Prostate gland (tissue), 2 donors: ENCODE data around the gene CDRT4. TPM values are rescaled to one million over a fixed set of nuclear protein-coding genes. Genes with fewer than 3 reads are reported as not detected.

Source experiments
- DNase-seq: peaks from one replicate; pipeline ENCODE4 v3.0.0-alpha.2; 2019; ENCODE audit warnings: low spot score
- H3K27ac ChIP-seq, 2 donors: fragments of 200-600 bp; sonication (generic); 2 replicates each; pipeline ENCODE4 v1.5.1; 2017 to 2019
- H3K27me3 ChIP-seq: fragments of 200-600 bp; sonication (generic); replicated peaks from 2 replicates; pipeline ENCODE4 v1.5.1; 2019; ENCODE audit not compliant: insufficient read depth
- H3K36me3 ChIP-seq, 2 donors: fragments of 200-600 bp; sonication (generic); 1 replicate in 1 of 2; 2 replicates in 1 of 2; pipeline versions ENCODE4 v1.5.1 to v1.8.1; 2017 to 2019
- H3K4me1 ChIP-seq: fragments of 200-600 bp; sonication (generic); replicated peaks from 2 replicates; pipeline ENCODE4 v1.5.1; 2019
- H3K4me3 ChIP-seq, 2 donors: fragments of 200-600 bp; sonication (generic); 2 replicates each; pipeline ENCODE4 v1.5.1; 2017 to 2019
- H3K9me3 ChIP-seq: fragments of 200-600 bp; sonication (generic); 2 replicates; pipeline ENCODE4 v1.5.1; 2017
- POLR2A ChIP-seq: fragments of 450-650 bp; IDR thresholded peaks from one replicate; pipeline ENCODE4 v1.6.1; 2016; ENCODE audit warnings: antibody characterized with exemption, mild to moderate bottlenecking
- POLR2AphosphoS5 ChIP-seq: sonication (generic); formaldehyde crosslinking; IDR thresholded peaks from one replicate; pipeline ENCODE4 v1.6.1; 2017; ENCODE audit warnings: antibody characterized with exemption
- WGBS: methylation state at CpG from one replicate; pipeline ENCODE4 v1.1.5; 2018; 5-methylcytosine and 5-hydroxymethylcytosine counted together
- intact Hi-C: fragments of 100-400 bp; cut with DNase I; formaldehyde crosslinking; loops from one replicate; pipeline ENCODE4 v1.14.2; 2022
- total RNA-seq, 2 donors: library from RNA; depleted of rRNA; stranded (reverse); fragments of >200 nt; gene quantifications; one replicate each; pipeline ENCODE4 v1.1.0, GENCODE V29; 2016
- TF ChIP-seq, protein P1 (sequence below), 4 experiments: fragments of 200-600 bp in 2 of 4; fragments of 450-650 bp in 2 of 4; sonication (generic) in 2 of 4; IDR thresholded peaks; 1 replicate in 3 of 4; 2 replicates in 1 of 4; pipeline ENCODE4 v1.5.1; 2016 to 2019; ENCODE audit warnings: antibody characterized with exemption in 4 of 4, mild to moderate bottlenecking in 2 of 4, moderate library complexity in 2 of 4

CDRT4 gene
- total RNA-seq, 2 donors from 2014 or later = 8.5 to 13.0 TPM

DNA sequence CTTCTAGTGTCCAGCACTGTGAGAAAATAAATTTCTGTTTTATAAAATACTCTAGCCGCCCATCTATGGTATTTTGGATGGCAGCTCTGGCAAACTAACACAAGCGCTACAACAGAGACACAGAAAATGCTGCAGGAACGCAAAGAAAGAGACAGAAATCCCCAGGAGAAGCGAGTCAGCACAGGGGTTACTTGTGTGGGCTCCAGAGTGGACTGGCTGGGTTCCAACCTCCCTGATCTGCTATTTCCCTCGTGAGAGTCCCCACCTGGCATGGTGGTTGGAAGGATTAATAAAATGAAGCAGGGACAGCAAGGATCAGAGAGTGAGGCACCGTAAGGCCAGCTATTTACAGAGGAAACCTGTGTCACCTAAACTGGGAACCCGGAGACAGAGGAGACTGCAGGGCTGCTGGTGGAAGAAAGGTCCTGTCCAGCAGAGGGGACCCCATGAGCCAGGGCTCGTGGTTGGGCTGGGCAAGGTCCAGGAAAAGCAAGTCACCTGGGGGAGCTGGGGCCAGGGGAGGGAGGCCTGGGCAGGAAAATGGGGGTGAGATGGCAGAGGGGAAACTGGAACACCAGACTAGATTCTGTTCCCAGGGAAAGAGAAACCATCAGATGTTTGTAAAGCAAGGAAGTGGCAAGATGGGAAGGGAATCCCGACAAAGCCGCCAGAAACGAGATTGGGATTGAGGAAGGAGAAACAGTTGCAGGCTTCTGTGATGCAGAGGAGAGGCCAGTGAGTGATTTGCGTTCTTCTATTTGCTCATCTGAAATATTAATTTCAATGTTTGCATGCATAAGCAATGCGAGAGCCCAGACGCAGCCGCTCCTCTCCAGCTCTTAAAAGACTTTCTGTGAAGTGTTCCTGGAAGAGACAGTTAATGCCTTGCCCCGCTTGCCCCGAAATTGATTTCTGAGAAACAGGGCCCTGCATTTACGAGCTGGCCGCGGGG, 63.0 kb downstream of the CDRT4 start:
- 58% methylated on average over 20 of the region's 20 CpGs for WGBS
- TF ChIP-seq POLR2AphosphoS5 (no peak), POLR2A (no peak)
- TF ChIP-seq, protein P1, sequence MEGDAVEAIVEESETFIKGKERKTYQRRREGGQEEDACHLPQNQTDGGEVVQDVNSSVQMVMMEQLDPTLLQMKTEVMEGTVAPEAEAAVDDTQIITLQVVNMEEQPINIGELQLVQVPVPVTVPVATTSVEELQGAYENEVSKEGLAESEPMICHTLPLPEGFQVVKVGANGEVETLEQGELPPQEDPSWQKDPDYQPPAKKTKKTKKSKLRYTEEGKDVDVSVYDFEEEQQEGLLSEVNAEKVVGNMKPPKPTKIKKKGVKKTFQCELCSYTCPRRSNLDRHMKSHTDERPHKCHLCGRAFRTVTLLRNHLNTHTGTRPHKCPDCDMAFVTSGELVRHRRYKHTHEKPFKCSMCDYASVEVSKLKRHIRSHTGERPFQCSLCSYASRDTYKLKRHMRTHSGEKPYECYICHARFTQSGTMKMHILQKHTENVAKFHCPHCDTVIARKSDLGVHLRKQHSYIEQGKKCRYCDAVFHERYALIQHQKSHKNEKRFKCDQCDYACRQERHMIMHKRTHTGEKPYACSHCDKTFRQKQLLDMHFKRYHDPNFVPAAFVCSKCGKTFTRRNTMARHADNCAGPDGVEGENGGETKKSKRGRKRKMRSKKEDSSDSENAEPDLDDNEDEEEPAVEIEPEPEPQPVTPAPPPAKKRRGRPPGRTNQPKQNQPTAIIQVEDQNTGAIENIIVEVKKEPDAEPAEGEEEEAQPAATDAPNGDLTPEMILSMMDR (IDR thresholded peaks at IDR 0.05) = no peak
- no peaks in the 10 kb centered on the region for H3K9me3 ChIP-seq
- no peak overlapping the region for H3K4me3 ChIP-seq
- no peaks in the 10 kb centered on the region for H3K4me1 ChIP-seq
- DNase-seq = no peak
- no peaks in the 10 kb centered on the region for H3K27me3 ChIP-seq
- H3K27ac ChIP-seq = no peak overlapping the region
- intact Hi-C loops = no loop called here
- no peaks in the 10 kb centered on the region for H3K36me3 ChIP-seq

DNA sequence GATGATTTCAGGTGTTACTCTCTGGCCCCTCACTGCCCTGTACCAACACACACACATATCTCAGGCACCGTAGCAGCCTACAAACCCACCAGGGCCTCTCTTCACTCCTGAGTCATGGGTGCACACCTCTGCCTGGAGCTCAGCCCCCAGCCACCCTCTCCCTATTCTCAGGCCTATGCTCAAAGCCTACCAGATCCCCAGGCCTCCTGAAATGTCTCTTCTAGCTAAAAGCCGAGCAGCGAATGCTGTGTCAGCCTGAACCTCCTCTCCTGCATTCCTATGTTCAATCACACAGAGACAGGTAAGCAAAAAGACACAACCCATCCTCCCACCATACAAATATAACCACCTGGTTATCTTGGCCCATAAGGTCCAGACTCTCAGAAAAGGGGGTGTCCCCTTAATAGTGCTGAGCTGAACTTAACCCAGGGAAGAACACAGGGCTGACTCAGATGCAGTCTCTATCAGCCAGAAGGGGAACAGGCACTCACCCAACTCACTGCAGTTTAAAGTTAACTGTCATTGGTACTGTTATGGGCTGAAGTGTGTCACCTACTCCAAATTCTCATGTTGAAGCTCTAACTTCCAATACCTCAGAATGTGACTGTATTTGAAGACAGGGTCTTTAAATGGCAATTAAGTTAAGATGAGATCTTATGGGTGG, 64.0 kb downstream of the CDRT4 start:
- Histone ChIP-seq H3K4me1 (no peaks in the 10 kb centered on the region), H3K9me3 (no peaks in the 10 kb centered on the region), H3K27ac (no peak overlapping the region), H3K27me3 (no peaks in the 10 kb centered on the region), H3K36me3 (no peaks in the 10 kb centered on the region), H3K4me3 (no peak overlapping the region)
- DNase-seq = no peak
- intact Hi-C loops = no loop called here
- no peak for TF ChIP-seq POLR2A
- no peak for TF ChIP-seq POLR2AphosphoS5
- TF ChIP-seq, protein P1 (IDR thresholded peaks at IDR 0.05) = no peak
- 62% methylated on average over 3 of the region's 3 CpGs for WGBS

DNA sequence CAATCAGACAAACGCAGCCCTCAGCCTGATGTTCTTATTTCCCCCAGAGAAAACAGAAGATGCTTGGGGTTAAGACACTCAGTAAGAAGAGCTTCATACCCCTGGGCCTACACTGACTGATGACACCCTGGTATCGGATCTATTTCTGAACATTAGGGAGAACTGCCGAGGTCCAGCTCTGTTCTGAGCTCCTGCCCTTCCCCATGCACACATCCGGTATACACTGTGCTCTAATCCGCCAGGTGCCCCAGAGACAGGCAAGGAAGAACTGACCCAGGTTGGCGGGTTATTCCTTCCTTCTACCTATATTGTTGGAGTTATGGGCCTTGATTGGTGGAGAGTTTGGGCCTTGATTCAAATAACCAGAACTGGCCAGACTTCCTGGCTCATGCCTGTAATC, 68.0 kb downstream of the CDRT4 start:
- intact Hi-C loops = no loop called here
- no peaks in the 10 kb centered on the region for H3K27me3 ChIP-seq
- 88% methylated on average over 6 of the region's 6 CpGs for WGBS
- H3K9me3 ChIP-seq = no peaks in the 10 kb centered on the region
- TF ChIP-seq POLR2AphosphoS5 (no peak), POLR2A (no peak)
- TF ChIP-seq, protein P1 (IDR thresholded peaks at IDR 0.05) = no peak
- H3K27ac ChIP-seq = no peak overlapping the region
- no peak for DNase-seq
- no peaks in the 10 kb centered on the region for H3K4me1 ChIP-seq
- H3K36me3 ChIP-seq = no peaks in the 10 kb centered on the region
- no peak overlapping the region for H3K4me3 ChIP-seq

DNA sequence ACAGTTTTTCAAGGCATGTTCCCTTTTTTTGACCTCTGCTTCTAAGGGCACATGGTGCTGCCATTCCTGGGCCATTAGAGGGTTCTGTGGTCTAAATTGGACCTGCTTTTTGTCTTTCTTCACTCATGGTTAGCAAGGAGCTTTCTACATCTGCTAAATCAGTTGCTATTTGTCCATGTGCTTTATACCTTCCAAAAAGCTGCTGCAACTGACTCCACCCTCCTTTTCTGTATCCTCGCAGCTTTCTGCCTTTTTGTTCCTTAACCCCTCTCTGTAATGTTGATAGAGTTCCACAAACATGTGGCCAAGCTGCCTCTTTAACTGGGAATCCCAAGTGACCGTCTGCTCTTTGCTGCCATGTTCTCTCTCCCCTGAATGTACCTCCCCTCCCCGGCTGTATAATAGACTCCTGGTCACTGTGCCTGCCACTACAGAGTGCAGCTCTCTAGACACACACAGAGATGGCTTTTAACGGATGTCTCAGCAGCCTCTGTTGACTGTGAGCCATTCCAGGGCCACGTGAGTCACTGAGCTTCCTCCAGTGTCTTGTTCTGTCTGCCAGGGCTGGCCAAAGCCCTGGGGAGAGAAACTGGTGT, 68.6 kb downstream of the CDRT4 start:
- H3K4me3 ChIP-seq = no peak overlapping the region
- no peak overlapping the region for H3K27ac ChIP-seq
- DNase-seq = no peak
- TF ChIP-seq POLR2AphosphoS5 (no peak), POLR2A (no peak)
- TF ChIP-seq, protein P1 (IDR thresholded peaks at IDR 0.05) = no peak
- H3K9me3 ChIP-seq = no peaks in the 10 kb centered on the region
- H3K4me1 ChIP-seq = no peaks in the 10 kb centered on the region
- no peaks in the 10 kb centered on the region for H3K27me3 ChIP-seq
- intact Hi-C loops = no loop called here
- WGBS = 50% methylated on average over 5 of the region's 5 CpGs
- H3K36me3 ChIP-seq = no peaks in the 10 kb centered on the region
